DOHH2 (cell line): Measurements from ENCODE around the gene RIOX2.
"Not testable (repeated sequence)": the region's sequence is repeated elsewhere in the genome, so short reads cannot be mapped to it uniquely, and the experiment has no call there.

Experiments used
- H3F3A ChIP-seq: fragments of 200-600 bp; sonication (generic), shearing (Covaris generic); 2 replicates; pipeline ENCODE4 v1.6.0; 2016; ENCODE audit warnings: antibody characterized with exemption, mild to moderate bottlenecking; ENCODE audit not compliant: control insufficient read depth, insufficient read depth
- H3K27ac ChIP-seq: fragments of 200-600 bp; sonication (generic); 2 replicates; pipeline ENCODE4 v1.5.1; 2014; ENCODE audit warnings: low read depth, mild to moderate bottlenecking, low read length, moderate library complexity
- H3K27me3 ChIP-seq: fragments of 200-600 bp; sonication (generic); 2 replicates; pipeline ENCODE4 v1.6.1; 2014; ENCODE audit warnings: mild to moderate bottlenecking, low read length, mixed read lengths; ENCODE audit not compliant: control insufficient read depth
- H3K36me3 ChIP-seq: fragments of 200-600 bp; sonication (generic); 2 replicates; pipeline ENCODE4 v1.6.1; 2014; ENCODE audit warnings: mild to moderate bottlenecking, low read length, moderate library complexity, mixed read lengths; ENCODE audit not compliant: control insufficient read depth
- H3K4me1 ChIP-seq: fragments of 200-600 bp; sonication (generic); 2 replicates; pipeline ENCODE4 v1.6.1; 2014; ENCODE audit warnings: mild to moderate bottlenecking, low read length, mixed read lengths; ENCODE audit not compliant: control insufficient read depth
- H3K4me2 ChIP-seq: fragments of 200-600 bp; sonication (generic); 2 replicates; pipeline ENCODE4 v1.6.0; 2014; ENCODE audit warnings: mild to moderate bottlenecking, low read length, moderate library complexity
- H3K4me3 ChIP-seq: fragments of 200-600 bp; sonication (generic); 2 replicates; pipeline ENCODE4 v1.5.1; 2014; ENCODE audit warnings: mild to moderate bottlenecking, low read length, mixed read lengths
- H3K79me2 ChIP-seq: fragments of 200-600 bp; sonication (generic); 2 replicates; pipeline ENCODE4 v1.6.1; 2014; ENCODE audit warnings: mild to moderate bottlenecking, low read length, mixed read lengths; ENCODE audit not compliant: control insufficient read depth
- H3K9me2 ChIP-seq: fragments of 200-600 bp; sonication (generic); replicated peaks from 2 replicates; pipeline ENCODE4 v1.6.1; 2014; ENCODE audit warnings: mild to moderate bottlenecking, low read length, mixed read lengths; ENCODE audit not compliant: control insufficient read depth
- H3K9me3 ChIP-seq: fragments of 200-600 bp; sonication (generic); 2 replicates; pipeline ENCODE4 v1.6.1; 2014; ENCODE audit warnings: antibody characterized with exemption, low read length, mixed read lengths; ENCODE audit not compliant: control insufficient read depth, insufficient read depth
- H4K20me1 ChIP-seq: fragments of 200-600 bp; sonication (generic); 2 replicates; pipeline ENCODE4 v1.6.0; 2014; ENCODE audit warnings: low read depth, mild to moderate bottlenecking, antibody characterized with exemption, low read length, moderate library complexity; ENCODE audit not compliant: control insufficient read depth, insufficient read depth
- CTCF ChIP-seq: fragments of 200-600 bp; sonication (generic); IDR thresholded peaks from one replicate; pipeline ENCODE4 v1.5.1; 2014; ENCODE audit warnings: antibody characterized with exemption, mild to moderate bottlenecking, low read depth, low read length; ENCODE audit not compliant: poor library complexity, severe bottlenecking
- EZH2phosphoT487 ChIP-seq: fragments of 200-600 bp; sonication (generic); IDR thresholded peaks from 2 replicates; pipeline ENCODE4 v1.6.1; 2017; ENCODE audit warnings: borderline replicate concordance, mild to moderate bottlenecking, antibody characterized with exemption, low read length, moderate library complexity, mixed read lengths

RIOX2 gene

GRCh38 chr3:98014268-98014585 is 42.0 kb upstream of the RIOX2 start:
- TF ChIP-seq CTCF (no peak), EZH2phosphoT487 (no peak)
- H3K27ac ChIP-seq = no peak overlapping the region

GRCh38 chr3:98013411-98014267 is 41.4 kb upstream of the RIOX2 start:
- no peaks in the 10 kb centered on the region for H3F3A ChIP-seq
- no peak overlapping the region for H3K27ac ChIP-seq
- H3K4me1 ChIP-seq = peaks cover 9% of the 10 kb centered on the region
- H4K20me1 ChIP-seq = no peaks in the 10 kb centered on the region
- H3K4me3 ChIP-seq = no peak overlapping the region
- no peaks in the 10 kb centered on the region for H3K36me3 ChIP-seq
- no peaks in the 10 kb centered on the region for H3K27me3 ChIP-seq
- no peak overlapping the region for H3K4me2 ChIP-seq
- no peaks in the 10 kb centered on the region for H3K9me3 ChIP-seq
- TF ChIP-seq CTCF (no peak), EZH2phosphoT487 (no peak)
- no peaks in the 10 kb centered on the region for H3K9me2 ChIP-seq
- H3K79me2 ChIP-seq = no peaks in the 10 kb centered on the region

More at GRCh38 chr3:98014268-98014585, 42.0 kb upstream of the RIOX2 start:
- H3K4me2 ChIP-seq = no peak overlapping the region
- no peaks in the 10 kb centered on the region for H3K27me3 ChIP-seq
- H3F3A ChIP-seq = no peaks in the 10 kb centered on the region
- H3K36me3 ChIP-seq = no peaks in the 10 kb centered on the region
- no peaks in the 10 kb centered on the region for H3K79me2 ChIP-seq
- H3K4me1 ChIP-seq = peaks cover 3% of the 10 kb centered on the region
- H3K9me2 ChIP-seq = no peaks in the 10 kb centered on the region
- H3K9me3 ChIP-seq = no peaks in the 10 kb centered on the region
- no peak overlapping the region for H3K4me3 ChIP-seq
- H4K20me1 ChIP-seq = no peaks in the 10 kb centered on the region

- H3K79me2 ChIP-seq = no peaks in the 10 kb centered on the region
- H3K9me2 ChIP-seq = no peaks in the 10 kb centered on the region
- no peaks in the 10 kb centered on the region for H3K9me3 ChIP-seq
- no peak for TF ChIP-seq CTCF
- TF ChIP-seq EZH2phosphoT487 = no peak
- H3K4me1 ChIP-seq = peaks cover 16% of the 10 kb centered on the region
- no peak overlapping the region for H3K4me3 ChIP-seq
- H3F3A ChIP-seq = no peaks in the 10 kb centered on the region
- no peaks in the 10 kb centered on the region for H3K36me3 ChIP-seq
- H3K4me2 ChIP-seq = no peak overlapping the region
- no peak overlapping the region for H3K27ac ChIP-seq
- H4K20me1 ChIP-seq = no peaks in the 10 kb centered on the region
- H3K27me3 ChIP-seq = no peaks in the 10 kb centered on the region
These were observed 40.7 kb upstream of the RIOX2 start for GRCh38 chr3:98012979-98013378.

- H3K27ac ChIP-seq, H3K36me3 ChIP-seq: not testable (repeated sequence)
These were observed 38.7 kb upstream of the RIOX2 start for GRCh38 chr3:98010883-98011449.

More at GRCh38 chr3:98010883-98011449, 38.7 kb upstream of the RIOX2 start:
- not testable (repeated sequence) for H3K27me3 ChIP-seq, H3K9me2 ChIP-seq, H3K4me3 ChIP-seq, H3F3A ChIP-seq, H3K79me2 ChIP-seq, H3K4me2 ChIP-seq, H3K9me3 ChIP-seq, H4K20me1 ChIP-seq
- peaks cover 16% of the 10 kb centered on the region for H3K4me1 ChIP-seq
